Nephron progenitor cell (in vitro differentiated cells): Measurements from ENCODE around the gene IFIT1.

Experiments
- DNase-seq: peaks from one replicate; pipeline ENCODE4 v3.0.0; 2021
- H3K27ac Mint-ChIP-seq: 2 replicates; pipeline ENCODE4 v1.8.0; 2021; ENCODE audit warnings: mild to moderate bottlenecking, moderate library complexity, mixed read lengths
- H3K27me3 Mint-ChIP-seq: 2 replicates; pipeline ENCODE4 v1.8.0; 2021; ENCODE audit warnings: mild to moderate bottlenecking, low read depth, mixed read lengths; ENCODE audit not compliant: poor library complexity
- H3K36me3 Mint-ChIP-seq: 2 replicates; pipeline ENCODE4 v1.8.0; 2021; ENCODE audit warnings: low read depth, mixed read lengths
- H3K4me1 Mint-ChIP-seq: 2 replicates; pipeline ENCODE4 v1.8.0; 2021; ENCODE audit warnings: mixed read lengths
- H3K4me3 Mint-ChIP-seq: 2 replicates; pipeline ENCODE4 v1.8.0; 2021; ENCODE audit warnings: mild to moderate bottlenecking, moderate library complexity, mixed read lengths
- H3K9me3 Mint-ChIP-seq: 2 replicates; pipeline ENCODE4 v1.8.0; 2021; ENCODE audit warnings: mild to moderate bottlenecking, moderate library complexity, mixed read lengths
- TF ChIP-seq, protein P1 (sequence below): fragments of 200-600 bp; sonication (generic); IDR thresholded peaks from 2 replicates; pipeline ENCODE4 v1.5.0; 2021; ENCODE audit warnings: antibody characterized with exemption

Gene IFIT1

DNA sequence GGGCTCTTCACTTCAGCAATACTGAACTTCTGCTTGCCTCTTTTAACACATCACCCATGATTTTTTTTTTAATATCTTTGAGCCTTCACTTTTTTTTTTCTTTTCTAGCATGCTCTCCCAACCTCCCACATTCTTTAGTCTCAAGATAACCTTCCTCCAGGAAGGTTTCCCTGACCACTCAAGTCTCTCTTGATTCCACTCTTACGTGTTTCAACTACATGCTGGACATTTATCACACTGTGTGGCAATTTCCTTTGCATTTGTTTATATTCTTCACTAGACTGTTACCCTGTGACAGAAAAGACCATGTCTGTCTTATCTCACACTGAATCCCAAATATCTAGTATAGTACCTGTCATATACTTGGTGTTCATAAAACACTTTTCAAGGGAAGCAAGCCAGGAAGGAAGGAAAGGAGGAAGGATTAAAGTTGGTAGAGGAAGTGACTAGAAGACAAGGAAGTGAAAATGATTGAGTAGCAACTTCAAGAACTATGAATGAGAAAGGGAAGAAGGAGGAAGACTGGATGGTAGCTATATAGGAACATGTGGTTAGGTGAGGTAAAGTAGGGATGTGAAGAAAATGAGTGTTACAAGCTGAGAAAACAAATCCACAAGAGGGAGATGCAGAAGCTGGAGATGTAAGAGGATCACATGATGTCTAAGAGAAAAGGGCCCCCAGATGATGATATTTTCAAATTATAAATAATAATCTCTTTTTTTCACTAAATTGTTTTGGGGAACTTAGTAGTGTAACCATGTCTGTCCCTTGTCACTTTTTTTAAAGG, 62.3 kb downstream of the IFIT1 start:
- Mint-ChIP-seq H3K36me3 (no peaks in the 10 kb centered on the region), H3K27me3 (peaks cover 14% of the 10 kb centered on the region), H3K9me3 (no peaks in the 10 kb centered on the region), H3K4me1 (no peaks in the 10 kb centered on the region), H3K27ac (no peak overlapping the region), H3K4me3 (no peak overlapping the region)
- no peak for DNase-seq
- TF ChIP-seq, protein P1, sequence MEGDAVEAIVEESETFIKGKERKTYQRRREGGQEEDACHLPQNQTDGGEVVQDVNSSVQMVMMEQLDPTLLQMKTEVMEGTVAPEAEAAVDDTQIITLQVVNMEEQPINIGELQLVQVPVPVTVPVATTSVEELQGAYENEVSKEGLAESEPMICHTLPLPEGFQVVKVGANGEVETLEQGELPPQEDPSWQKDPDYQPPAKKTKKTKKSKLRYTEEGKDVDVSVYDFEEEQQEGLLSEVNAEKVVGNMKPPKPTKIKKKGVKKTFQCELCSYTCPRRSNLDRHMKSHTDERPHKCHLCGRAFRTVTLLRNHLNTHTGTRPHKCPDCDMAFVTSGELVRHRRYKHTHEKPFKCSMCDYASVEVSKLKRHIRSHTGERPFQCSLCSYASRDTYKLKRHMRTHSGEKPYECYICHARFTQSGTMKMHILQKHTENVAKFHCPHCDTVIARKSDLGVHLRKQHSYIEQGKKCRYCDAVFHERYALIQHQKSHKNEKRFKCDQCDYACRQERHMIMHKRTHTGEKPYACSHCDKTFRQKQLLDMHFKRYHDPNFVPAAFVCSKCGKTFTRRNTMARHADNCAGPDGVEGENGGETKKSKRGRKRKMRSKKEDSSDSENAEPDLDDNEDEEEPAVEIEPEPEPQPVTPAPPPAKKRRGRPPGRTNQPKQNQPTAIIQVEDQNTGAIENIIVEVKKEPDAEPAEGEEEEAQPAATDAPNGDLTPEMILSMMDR = no peak
